ENCODE measurements around the gene SSPN. TPM values are rescaled to one million over a fixed set of nuclear protein-coding genes. Genes with fewer than 3 reads are reported as not detected.

Gene SSPN
- total and polyA plus RNA-seq, 9 of the 15 experiments (the other 6 are each of a cell fraction or from before 2014, with no cell fraction given): 0.40 TPM; not detected in 8

GRCh38 chr12:26274441-26275312, 79.3 kb downstream of the SSPN start (continued):
- no peak for TF ChIP-seq KDM5B (IDR thresholded peaks at IDR 0.05; ENCODE audit: insufficient replicate concordance, low read depth, low read length)
- TF ChIP-seq, protein P1, sequence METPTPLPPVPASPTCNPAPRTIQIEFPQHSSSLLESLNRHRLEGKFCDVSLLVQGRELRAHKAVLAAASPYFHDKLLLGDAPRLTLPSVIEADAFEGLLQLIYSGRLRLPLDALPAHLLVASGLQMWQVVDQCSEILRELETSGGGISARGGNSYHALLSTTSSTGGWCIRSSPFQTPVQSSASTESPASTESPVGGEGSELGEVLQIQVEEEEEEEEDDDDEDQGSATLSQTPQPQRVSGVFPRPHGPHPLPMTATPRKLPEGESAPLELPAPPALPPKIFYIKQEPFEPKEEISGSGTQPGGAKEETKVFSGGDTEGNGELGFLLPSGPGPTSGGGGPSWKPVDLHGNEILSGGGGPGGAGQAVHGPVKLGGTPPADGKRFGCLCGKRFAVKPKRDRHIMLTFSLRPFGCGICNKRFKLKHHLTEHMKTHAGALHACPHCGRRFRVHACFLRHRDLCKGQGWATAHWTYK (CRISPR knock-in tag; IDR thresholded peaks at IDR 0.05): no peak; the same call in 1 of the 2 replicates
- TF ChIP-seq ZNF280B (CRISPR knock-in tag; IDR thresholded peaks at IDR 0.05): no peak
- no peak for TF ChIP-seq RERE (CRISPR knock-in tag; IDR thresholded peaks at IDR 0.05; ENCODE audit: borderline replicate concordance)
- TF ChIP-seq JUN (IDR thresholded peaks at IDR 0.05; ENCODE audit: borderline replicate concordance, low read depth, low read length): peak; percentile 98
- TF ChIP-seq JUN (CRISPR knock-in tag; IDR thresholded peaks at IDR 0.05; ENCODE audit: borderline replicate concordance): peak; percentile 93; the same call in 1 of the 2 replicates
- peak; percentile 25 to 68 for TF ChIP-seq E2F6 (IDR thresholded peaks at IDR 0.05; ENCODE audit: borderline replicate concordance in 1 of 2, extremely low read depth in 1 of 2, insufficient read depth in 1 of 2, insufficient read length in 1 of 2, low read depth in 1 of 2, low read length in 1 of 2, poor library complexity in 1 of 2, severe bottlenecking in 1 of 2)
- no peak for TF ChIP-seq ZNF699 (CRISPR knock-in tag; IDR thresholded peaks at IDR 0.05; ENCODE audit: insufficient replicate concordance)
- TF ChIP-seq, protein P2, sequence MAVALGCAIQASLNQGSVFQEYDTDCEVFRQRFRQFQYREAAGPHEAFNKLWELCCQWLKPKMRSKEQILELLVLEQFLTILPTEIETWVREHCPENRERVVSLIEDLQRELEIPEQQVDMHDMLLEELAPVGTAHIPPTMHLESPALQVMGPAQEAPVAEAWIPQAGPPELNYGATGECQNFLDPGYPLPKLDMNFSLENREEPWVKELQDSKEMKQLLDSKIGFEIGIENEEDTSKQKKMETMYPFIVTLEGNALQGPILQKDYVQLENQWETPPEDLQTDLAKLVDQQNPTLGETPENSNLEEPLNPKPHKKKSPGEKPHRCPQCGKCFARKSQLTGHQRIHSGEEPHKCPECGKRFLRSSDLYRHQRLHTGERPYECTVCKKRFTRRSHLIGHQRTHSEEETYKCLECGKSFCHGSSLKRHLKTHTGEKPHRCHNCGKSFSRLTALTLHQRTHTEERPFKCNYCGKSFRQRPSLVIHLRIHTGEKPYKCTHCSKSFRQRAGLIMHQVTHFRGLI (CRISPR knock-in tag; IDR thresholded peaks at IDR 0.05): peak; percentile 5; the same call in 1 of the 2 replicates
- TF ChIP-seq TAF9B (IDR thresholded peaks at IDR 0.05; ENCODE audit: partially characterized antibody): peak; percentile 84
- TF ChIP-seq, protein P3, sequence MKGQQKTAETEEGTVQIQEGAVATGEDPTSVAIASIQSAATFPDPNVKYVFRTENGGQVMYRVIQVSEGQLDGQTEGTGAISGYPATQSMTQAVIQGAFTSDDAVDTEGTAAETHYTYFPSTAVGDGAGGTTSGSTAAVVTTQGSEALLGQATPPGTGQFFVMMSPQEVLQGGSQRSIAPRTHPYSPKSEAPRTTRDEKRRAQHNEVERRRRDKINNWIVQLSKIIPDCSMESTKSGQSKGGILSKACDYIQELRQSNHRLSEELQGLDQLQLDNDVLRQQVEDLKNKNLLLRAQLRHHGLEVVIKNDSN (CRISPR knock-in tag; IDR thresholded peaks at IDR 0.05): no peak
- peak; percentile 73 for TF ChIP-seq C11orf30 (IDR thresholded peaks at IDR 0.05; ENCODE audit: low read depth)

All from K562 (cell line).